Measurements from ENCODE around the gene DDX1. TPM values are rescaled to one million over a fixed set of nuclear protein-coding genes. Genes with fewer than 3 reads are reported as not detected.
A peak's percentile ranks its signal among the peaks of the same experiment; 100 is the strongest.

DDX1 gene
- total RNA-seq, 1 donor from 2014 or later = 115 TPM

GRCh38 chr2:15617778-15618448 lies 26.2 kb downstream of the DDX1 start:
- TF ChIP-seq CTCF (IDR thresholded peaks at IDR 0.05; ENCODE audit: unreplicated experiment) = no peak
- Mint-ChIP-seq H3K27me3 (no peaks in the 10 kb centered on the region), H3K9me3 (ENCODE audit: low read depth) (no peaks in the 10 kb centered on the region), H3K4me3 (ENCODE audit: low read depth) (no peak overlapping the region), H3K4me1 (ENCODE audit: low read depth) (no peaks in the 10 kb centered on the region), H3K36me3 (ENCODE audit: insufficient read depth) (peaks cover 28% of the 10 kb centered on the region), H3K27ac (no peak overlapping the region)
- no peak for DNase-seq (ENCODE audit: low spot score, unreplicated experiment)

DNA sequence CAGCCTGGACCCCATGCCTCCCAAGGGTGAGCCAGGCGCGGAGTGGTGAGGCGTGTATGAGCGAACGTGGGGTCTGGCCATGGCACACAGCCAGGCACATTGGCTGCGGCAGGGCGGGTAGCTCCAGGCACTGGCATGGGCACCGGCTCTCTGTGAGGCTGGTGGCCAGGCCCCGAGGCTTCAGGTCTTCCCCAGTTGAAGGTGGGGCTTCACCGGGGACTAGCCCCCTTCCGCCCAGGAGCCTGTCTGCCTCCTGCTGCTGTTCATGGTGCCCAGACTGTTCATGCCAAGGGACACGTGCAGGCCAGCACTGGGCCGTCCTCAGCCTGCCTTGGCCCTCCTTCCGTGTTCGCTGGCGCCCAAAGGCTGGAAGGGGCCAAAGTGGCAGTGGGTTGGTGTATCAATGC lies 26.8 kb downstream of the DDX1 start:
- H3K9me3 Mint-ChIP-seq (ENCODE audit: low read depth) = no peaks in the 10 kb centered on the region

DNA sequence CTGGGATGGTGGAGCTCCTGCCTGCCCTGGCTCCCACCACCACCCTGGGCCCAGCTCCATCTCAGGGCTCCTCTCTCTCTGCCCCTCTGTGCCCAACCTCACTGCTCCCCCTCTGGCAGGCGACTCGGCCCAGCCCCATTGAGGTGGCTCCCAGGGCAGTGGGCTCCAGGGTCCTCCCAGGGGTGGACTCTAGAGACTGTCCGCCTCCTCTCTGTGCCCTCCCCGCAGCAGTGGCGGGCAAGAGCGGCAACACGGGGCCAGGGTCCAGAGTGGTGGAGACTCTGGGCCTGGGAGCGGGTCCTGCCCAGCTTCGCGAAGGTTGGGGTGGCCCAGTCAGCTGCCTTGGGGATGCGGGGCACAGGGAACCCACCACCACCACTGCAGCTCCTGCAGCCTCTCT lies 27.4 kb downstream of the DDX1 start:
- Mint-ChIP-seq H3K27me3 (no peaks in the 10 kb centered on the region), H3K4me3 (ENCODE audit: low read depth) (no peak overlapping the region), H3K36me3 (ENCODE audit: insufficient read depth) (peaks cover 30% of the 10 kb centered on the region), H3K27ac (no peak overlapping the region), H3K4me1 (ENCODE audit: low read depth) (no peaks in the 10 kb centered on the region), H3K9me3 (ENCODE audit: low read depth) (peaks cover 2% of the 10 kb centered on the region)
- no peak for TF ChIP-seq CTCF (IDR thresholded peaks at IDR 0.05; ENCODE audit: unreplicated experiment)
- no peak for DNase-seq (ENCODE audit: low spot score, unreplicated experiment)

More for the DNA sequence above, 26.8 kb downstream of the DDX1 start:
- Mint-ChIP-seq H3K4me3 (ENCODE audit: low read depth) (no peak overlapping the region), H3K27me3 (no peaks in the 10 kb centered on the region), H3K27ac (no peak overlapping the region), H3K4me1 (ENCODE audit: low read depth) (no peaks in the 10 kb centered on the region), H3K36me3 (ENCODE audit: insufficient read depth) (peaks cover 27% of the 10 kb centered on the region)
- no peak for TF ChIP-seq CTCF (IDR thresholded peaks at IDR 0.05; ENCODE audit: unreplicated experiment)
- no peak for DNase-seq (ENCODE audit: low spot score, unreplicated experiment)

DNA sequence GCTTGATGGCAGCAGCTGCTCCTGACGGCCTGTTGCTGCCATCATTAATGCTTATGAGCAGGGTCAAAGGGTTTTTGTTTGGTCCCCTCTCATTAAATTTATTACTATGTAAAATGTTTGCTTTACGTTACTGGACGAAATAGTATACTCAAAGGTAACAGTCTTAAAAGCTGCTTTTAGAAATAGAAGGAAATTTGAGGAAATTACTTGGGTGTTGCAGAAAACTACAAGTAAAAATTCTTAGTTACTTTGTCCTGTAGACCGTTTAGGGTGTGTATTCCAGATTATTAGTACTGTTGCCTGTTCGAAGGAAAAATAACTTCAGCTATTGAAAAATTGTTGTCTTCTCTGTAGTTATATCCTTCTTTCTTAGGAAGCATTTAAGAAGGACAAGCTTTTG lies 27.8 kb downstream of the DDX1 start:
- peaks cover 7% of the 10 kb centered on the region for H3K9me3 Mint-ChIP-seq (ENCODE audit: low read depth)
- H3K36me3 Mint-ChIP-seq (ENCODE audit: insufficient read depth) = peaks cover 33% of the 10 kb centered on the region
- H3K27me3 Mint-ChIP-seq = no peaks in the 10 kb centered on the region
- H3K4me3 Mint-ChIP-seq (ENCODE audit: low read depth) = no peak overlapping the region
- no peak for DNase-seq (ENCODE audit: low spot score, unreplicated experiment)
- peak overlapping the region; percentile 34 for H3K27ac Mint-ChIP-seq
- H3K4me1 Mint-ChIP-seq (ENCODE audit: low read depth) = no peaks in the 10 kb centered on the region
- TF ChIP-seq CTCF (IDR thresholded peaks at IDR 0.05; ENCODE audit: unreplicated experiment) = no peak

DNA sequence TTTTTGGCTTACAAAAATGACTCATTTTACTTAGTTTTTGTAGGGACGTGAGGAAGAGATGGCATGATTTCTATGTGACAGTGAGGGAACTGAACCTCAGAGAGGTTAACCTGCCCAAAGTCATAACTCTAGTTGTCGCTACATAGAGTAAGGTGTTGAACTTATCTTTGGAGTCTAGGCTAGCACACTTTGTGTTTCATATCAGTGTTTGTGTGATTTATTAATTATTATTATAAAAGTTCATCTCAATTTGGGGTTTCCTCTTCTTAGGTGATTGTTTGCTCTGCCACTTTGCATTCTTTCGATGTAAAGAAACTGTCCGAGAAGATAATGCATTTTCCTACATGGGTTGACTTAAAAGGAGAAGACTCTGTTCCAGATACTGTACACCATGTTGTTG lies 28.3 kb downstream of the DDX1 start:
- no peak overlapping the region for H3K4me3 Mint-ChIP-seq (ENCODE audit: low read depth)

More for the DNA sequence above, 28.3 kb downstream of the DDX1 start:
- Mint-ChIP-seq H3K9me3 (ENCODE audit: low read depth) (peaks cover 7% of the 10 kb centered on the region), H3K4me1 (ENCODE audit: low read depth) (no peaks in the 10 kb centered on the region), H3K27ac (peak overlapping the region; percentile 34), H3K36me3 (ENCODE audit: insufficient read depth) (peaks cover 35% of the 10 kb centered on the region), H3K27me3 (no peaks in the 10 kb centered on the region)
- DNase-seq (ENCODE audit: low spot score, unreplicated experiment) = no peak
- TF ChIP-seq CTCF (IDR thresholded peaks at IDR 0.05; ENCODE audit: unreplicated experiment) = no peak

All from progenitor cell of endocrine pancreas (in vitro differentiated cells).